ENCODE data around the gene LIPF.
"Not testable (repeated sequence)": the region's sequence is repeated elsewhere in the genome, so short reads cannot be mapped to it uniquely, and the experiment has no call there.

Gene LIPF

DNA sequence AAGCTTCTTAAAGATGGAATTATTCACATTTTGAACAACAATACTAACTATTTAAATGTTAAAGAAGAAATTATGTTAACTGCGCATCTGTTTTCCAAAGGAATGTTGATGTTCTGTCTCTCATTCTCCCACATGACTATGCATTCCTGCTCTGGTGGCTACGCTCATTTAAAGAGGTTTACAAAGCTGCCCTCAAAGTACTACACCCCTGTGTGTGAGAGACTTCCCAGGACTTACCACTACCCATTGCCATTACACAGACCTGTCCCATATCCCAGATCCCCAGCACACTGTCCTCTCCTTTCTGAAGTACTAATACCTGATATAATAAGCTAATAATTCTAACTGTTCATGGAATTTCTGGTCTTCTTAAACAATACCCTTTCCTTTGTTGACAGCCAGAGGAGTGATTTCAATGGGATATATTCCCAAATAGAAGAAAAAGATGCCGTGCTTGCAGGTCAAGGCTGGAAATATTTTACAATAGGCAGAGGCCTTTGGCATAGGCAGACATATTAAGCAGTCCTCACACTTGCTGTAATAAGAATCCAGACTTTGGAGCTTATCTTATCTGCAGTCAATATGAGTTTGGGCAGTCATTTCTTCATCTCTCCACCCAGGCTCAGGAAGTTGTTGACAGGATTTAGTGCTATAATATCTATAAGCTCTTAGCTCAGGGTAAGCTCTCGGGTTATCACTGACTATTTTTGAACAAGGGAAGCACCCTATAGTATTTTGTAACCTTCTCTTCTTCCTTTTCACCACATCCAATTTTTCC, 12.2 kb downstream of the LIPF start:
- no peak for DNase-seq (ENCODE audit: low read depth, low spot score)

DNA sequence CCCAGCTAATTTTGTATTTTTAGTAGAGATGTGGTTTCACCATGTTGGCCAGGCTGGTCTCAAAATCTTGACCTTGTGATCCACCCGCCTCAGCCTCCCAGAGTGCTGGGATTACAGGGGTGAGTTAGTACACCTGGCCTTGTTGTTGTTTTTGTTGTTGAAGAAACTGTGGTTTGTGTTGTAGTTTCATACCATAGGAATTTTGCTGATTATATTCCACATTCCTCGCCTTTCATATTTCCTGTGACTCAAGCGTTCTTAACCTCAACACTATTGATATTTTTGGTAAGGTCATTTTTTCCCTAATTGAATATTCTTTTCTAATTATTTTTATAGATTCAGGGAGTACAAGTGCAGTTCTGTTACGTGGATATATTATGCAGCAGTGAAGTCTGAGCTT, 16.7 kb downstream of the LIPF start:
- DNase-seq (ENCODE audit: low read depth, low spot score), result no peak

DNA sequence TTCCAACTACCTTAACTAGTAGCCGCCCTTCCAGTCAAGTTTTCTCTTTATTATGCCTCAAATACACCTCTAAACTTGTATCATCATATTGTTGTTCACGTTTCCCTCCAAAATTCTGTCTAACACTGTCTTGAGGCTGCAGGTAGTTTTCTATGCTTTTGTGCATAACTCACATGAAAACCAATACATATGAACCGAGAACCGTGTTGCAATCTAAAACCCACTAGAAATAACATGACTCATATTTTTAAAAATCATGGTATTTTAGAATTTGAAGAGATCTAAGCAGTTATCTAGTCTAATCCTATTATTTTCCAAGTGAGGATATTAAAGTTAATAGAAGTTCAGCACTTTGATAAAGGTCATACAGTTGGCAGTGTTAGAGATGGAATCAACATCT, 18.2 kb downstream of the LIPF start:
- no peak for DNase-seq (ENCODE audit: low read depth, low spot score)

DNA sequence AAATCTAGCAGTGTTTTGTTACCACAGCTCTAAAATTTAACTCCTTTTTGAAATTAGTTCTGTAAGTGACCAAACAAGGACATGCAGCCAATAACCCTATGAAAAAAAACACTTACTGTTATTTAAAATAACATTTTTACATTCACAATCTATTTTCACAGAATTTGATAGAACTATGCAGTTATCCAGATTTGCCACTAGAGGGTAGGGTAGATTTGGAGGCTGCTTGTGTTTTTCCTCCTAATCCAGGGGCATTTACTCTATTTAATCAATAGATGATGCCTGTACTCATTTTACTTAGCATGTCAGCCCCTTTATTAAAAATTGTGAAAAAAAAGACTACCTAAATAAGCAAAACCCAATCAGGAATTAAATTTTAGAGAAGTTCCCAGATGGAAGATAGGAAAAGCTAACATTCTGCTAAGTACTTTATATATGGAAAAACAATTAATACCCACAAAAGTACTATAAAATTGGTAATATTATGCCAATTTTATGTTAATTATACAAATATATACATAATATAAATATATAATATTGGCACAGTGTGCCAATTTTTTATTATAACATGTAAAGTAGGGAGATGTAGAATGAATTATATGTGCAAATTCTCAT, 23.7 kb downstream of the LIPF start:
- no peak for DNase-seq (ENCODE audit: low read depth, low spot score)

DNA sequence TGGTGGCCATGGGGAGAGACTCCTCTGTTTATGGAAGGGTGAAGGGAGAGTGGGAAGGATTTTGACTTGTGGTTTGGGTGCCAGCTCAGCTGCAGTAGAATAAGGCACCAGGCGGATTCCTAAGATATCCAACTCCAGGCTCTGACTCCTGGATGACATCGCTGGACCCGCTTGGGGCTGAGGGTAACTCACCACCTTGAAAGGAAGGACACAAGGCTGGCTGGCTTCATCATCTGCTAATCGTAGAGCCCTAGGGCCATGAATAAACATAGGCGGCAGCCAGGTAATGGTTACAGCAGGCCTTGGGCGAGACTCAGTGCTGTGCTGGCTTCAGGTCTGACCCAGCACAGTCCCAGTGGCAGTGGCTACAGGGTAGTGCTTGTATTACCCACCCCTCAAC, 25.1 kb downstream of the LIPF start:
- no peak for DNase-seq (ENCODE audit: low read depth, low spot score)

DNA sequence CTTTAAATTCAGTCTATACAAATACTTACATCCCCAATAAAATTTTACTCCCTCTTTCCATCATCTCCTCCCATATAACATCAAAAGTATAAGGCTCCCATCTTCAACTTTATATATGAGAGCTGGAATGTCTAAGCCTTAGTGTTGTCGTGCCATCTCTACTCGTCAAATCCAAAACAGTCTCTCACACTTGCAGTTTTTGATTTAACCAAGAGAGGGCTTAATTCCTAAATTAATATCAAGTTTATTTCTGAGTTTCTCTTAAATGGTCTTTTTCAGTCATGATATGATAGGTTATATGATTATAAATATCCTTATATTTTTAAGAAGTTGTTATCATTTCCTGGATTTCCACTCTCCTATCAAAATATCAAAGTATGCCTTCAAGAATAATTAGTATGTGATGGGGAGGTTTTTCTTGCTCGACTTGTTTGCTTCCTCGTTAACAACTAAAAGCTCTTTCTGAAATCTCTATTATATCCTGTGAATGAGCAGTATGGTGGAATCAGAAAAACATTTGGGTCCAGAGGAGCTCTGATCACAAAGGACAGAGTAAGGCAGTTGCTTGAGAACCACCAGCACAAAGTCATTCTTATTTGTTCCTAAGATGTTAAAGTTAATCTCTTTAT, 29.3 kb downstream of the LIPF start:
- DNase-seq (ENCODE audit: low read depth, low spot score), result no peak

DNA sequence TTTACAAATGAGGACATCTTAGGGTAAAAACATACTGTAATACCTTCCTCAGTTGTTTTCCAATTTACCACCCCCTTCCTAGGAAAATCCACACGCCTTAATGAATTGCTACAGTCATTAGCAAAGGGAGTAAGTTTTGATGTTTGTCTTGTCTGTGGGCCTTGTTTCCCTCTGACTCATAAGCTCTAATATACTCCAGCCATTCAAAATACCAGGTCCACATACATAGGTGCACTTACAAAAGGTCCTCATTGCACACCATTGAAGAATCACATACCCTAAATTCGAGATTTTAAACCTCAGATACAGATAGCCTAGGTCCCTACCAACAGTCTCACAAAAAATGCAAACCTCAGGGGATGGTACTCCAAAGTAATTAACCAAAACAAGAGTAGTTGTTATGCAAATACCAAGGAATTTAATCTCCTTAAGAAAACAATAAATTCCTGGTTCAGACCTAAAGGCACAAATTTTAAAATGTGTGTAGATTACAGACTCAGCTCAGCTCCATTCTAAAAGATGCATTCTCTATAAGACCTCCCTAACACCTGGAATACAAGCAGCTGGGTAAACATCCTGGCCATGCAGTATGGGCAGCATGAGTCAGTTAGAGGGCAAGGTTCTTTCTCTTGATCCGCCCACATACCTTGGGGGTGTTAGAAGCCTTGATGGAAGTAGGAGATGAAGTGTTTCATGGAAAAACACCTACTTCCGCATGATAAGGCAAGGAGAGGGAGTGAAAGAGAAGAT, 38.8 kb downstream of the LIPF start:
- DNase-seq (ENCODE audit: low read depth, low spot score), result no peak

DNA sequence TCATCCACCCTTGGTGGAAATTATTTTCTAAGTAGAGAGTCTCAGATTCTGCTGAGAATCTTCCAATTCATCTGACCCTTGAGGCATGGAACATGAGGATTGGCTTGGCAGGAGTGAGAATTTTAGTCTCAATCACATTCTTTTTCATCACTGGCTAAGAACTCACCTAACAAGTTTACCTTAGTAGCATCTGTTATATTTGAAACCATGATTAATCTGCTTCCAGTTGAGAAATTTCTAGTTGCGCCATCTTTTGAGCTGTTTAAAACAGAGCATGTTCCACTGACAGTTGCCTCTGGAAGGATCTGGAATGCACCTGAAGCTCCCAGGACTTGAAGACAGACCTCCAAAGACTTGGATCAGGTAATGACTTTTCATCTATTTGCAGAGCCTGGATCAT, 41.7 kb downstream of the LIPF start, which contains the start of gene LIPK:
LIPK (plus strand) TSS at position 292 of the 400 bp plus-strand sequence. CDS start 18,295 bp downstream, outside the sequence.
- no peak for DNase-seq (ENCODE audit: low read depth, low spot score)

DNA sequence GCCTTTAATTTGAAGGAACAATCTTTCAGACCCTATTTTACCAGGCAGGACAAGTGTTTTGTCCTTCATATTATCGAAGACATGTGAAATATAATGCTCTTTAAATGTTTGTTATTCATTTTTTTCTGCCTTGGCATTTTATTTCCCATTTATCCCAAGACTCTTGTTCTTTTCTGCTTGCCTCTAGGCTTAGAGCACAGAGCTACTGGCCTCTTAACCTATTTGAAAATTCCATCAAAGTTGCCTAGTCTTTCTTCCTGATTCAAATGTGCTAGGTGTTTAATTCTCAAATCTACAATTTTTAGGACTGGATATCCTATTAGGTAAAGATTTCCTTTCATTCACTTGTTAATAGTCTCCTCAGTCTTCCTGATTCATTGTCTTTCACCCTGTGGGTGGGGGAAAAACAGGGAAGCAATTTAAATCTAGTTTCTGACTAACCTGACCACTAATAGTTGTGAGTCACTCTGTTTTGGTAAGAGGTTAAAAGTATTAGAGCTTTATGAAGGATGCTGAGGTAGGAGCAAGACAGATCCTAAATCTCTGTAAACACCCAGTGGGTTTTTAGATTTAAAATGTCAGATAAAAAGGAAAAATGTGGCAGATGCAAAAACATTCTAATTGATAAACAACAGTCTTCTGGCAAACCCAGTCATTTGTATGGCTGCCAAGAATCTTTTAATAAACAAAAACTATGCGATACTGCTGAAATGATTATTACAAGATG, 43.4 kb downstream of the LIPF start:
- DNase-seq (ENCODE audit: low read depth, low spot score), result no peak

DNA sequence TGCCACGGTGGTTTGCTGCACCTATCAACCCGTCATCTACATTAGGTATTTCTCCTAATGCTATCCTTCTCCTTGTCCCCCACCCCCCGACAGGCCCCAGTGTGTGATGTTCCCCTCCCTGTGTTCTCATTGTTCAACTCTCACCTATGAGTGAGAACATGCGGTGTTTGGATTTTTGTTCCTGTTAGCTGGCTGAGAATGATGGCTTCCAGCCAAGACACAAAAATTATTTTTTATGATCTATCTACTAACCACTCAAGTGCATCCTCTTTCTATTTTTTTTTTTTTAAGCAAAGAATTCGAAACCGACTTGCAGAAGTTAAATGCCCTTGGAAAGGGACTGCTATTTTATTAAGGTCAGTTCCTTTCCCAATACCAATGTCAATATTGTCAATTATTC, 45.1 kb downstream of the LIPF start:
- DNase-seq (ENCODE audit: low read depth, low spot score), result not testable (repeated sequence)

DNA sequence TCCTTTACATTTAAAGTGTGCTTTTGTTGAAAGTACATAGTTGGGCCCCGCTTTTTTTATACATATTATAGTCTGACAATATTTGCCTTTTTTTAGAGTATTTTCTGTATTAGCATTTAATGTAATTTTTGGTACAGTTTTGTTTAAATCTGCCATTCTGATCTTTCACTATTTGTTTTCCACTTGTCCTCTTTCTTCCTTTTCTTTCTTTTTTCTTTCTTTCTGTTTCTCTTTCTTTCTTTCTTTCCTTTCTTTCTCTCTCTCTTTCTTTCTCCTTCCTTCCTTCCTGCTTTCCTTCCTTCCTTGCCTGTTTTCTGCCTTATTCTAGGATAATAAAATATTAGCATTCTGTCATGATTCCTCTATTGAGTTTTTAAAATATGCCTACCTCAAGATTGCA, 51.3 kb downstream of the LIPF start:
- DNase-seq (ENCODE audit: low read depth, low spot score), result no peak

DNA sequence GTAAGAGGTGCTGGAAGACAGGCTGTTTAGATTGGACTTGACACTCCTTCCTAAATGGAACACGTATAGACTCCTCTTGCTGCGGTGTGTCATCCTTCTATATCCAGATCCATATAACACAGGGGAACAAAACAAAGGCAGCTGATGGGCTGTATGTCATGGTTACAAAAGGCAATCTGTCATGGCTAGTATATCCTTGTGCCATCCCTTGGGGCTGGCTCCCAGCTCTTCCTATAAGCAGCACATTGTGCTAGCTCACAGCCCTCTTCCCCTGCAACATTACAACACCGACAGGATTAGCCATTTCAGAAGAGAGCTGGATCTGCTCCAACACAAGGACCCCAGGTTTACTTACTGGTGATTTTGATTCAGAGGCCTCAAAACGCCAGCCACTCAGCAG, 57.1 kb downstream of the LIPF start:
- DNase-seq (ENCODE audit: low read depth, low spot score), result no peak

DNA sequence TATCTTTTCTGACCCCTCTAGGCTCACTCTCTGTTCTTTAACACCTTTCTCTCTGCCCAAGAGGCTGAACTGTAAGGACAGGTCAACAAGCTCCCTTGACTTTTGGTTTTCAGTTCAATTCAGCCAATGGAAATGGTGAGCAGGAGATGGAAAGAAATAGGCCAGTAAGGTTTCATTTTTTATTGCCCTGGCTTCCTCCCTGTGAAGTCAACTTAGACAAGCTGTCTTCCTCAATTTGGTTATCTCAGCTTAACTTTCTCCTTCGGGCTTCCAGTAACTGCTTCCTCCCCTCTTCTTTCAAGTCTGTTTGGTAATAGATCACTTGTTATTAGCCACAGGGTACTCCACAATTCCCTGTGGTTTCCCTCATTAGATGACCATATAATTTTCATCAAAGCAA, 61.6 kb downstream of the LIPF start:
- DNase-seq (ENCODE audit: low read depth, low spot score), result no peak

DNA sequence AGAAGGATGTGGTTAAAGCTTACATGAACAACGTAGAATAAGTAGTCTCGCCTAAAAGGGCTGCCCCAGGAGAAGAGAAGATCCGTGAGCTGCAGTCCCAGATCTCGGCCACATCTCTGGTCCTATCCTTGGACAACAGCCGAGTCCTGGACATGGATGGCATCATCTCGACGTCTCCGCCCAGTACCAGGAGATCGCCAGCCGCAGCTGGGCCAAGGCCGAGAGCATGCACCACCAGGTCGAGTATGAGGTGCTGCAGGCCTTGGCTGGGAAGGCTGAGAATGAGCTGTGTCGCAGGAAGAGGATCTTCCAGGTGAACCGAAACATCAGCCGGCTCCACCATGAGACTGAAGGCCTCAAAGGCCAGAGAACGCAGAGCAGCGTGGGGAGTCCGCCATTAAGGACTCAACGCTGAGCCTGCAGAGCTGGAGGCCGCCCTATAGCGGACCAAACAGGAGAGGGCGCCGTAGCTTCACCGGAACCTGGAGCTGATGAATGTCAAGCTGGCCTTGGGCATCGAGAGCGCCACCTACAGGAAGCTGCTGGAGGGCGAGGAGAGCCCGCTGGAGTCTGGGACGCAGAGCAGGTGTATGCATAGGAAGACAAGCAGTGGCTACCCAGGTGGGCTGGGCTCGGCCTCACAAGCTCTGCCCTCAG, 64.0 kb downstream of the LIPF start:
- DNase-seq (ENCODE audit: low read depth, low spot score), result no peak

All from brain pericyte (primary cell).